ENCODE data around the gene EPN2.

EPN2 gene

GRCh38 chr17:19294443-19294842 is 57.3 kb downstream of the EPN2 start:
- TF ChIP-seq CTCF (IDR thresholded peaks at IDR 0.05; ENCODE audit: insufficient read depth, low read depth, low read length, missing control alignments): no peak
- no peak for DNase-seq (ENCODE audit: low read depth)
- no peak overlapping the region for H3K4me3 ChIP-seq (ENCODE audit: low read length)

- no peak overlapping the region for H3K4me3 ChIP-seq (ENCODE audit: low read length)
- DNase-seq (ENCODE audit: low read depth): no peak
- no peak for TF ChIP-seq CTCF (IDR thresholded peaks at IDR 0.05; ENCODE audit: insufficient read depth, low read depth, low read length, missing control alignments)
Observed at GRCh38 chr17:19295473-19296135, 58.4 kb downstream of the EPN2 start.

- DNase-seq (ENCODE audit: low read depth): no peak
- no peak for TF ChIP-seq CTCF (IDR thresholded peaks at IDR 0.05; ENCODE audit: insufficient read depth, low read depth, low read length, missing control alignments)
- no peak overlapping the region for H3K4me3 ChIP-seq (ENCODE audit: low read length)
Observed at GRCh38 chr17:19296786-19297778, 59.9 kb downstream of the EPN2 start.

- DNase-seq (ENCODE audit: low read depth): no peak
- TF ChIP-seq CTCF (IDR thresholded peaks at IDR 0.05; ENCODE audit: insufficient read depth, low read depth, low read length, missing control alignments): no peak
- no peak overlapping the region for H3K4me3 ChIP-seq (ENCODE audit: low read length)
Observed at GRCh38 chr17:19298569-19299213, 61.5 kb downstream of the EPN2 start.

- no peak for DNase-seq (ENCODE audit: low read depth)
- no peak for TF ChIP-seq CTCF (IDR thresholded peaks at IDR 0.05; ENCODE audit: insufficient read depth, low read depth, low read length, missing control alignments)
- no peak overlapping the region for H3K4me3 ChIP-seq (ENCODE audit: low read length)
Observed at GRCh38 chr17:19299214-19299747, 62.1 kb downstream of the EPN2 start.

- TF ChIP-seq CTCF (IDR thresholded peaks at IDR 0.05; ENCODE audit: insufficient read depth, low read depth, low read length, missing control alignments): no peak
- DNase-seq (ENCODE audit: low read depth): no peak
Observed at GRCh38 chr17:19299866-19300265, 62.7 kb downstream of the EPN2 start.

More at GRCh38 chr17:19299866-19300265, 62.7 kb downstream of the EPN2 start:
- no peak overlapping the region for H3K4me3 ChIP-seq (ENCODE audit: low read length)
